Mucosa of gallbladder (tissue), 1 donor: ENCODE data around the gene RTN4RL2. TPM values are rescaled to one million over a fixed set of nuclear protein-coding genes. Genes with fewer than 3 reads are reported as not detected.

Experiments
- DNase-seq: peaks from one replicate; pipeline ENCODE4 v3.0.0-alpha.2; 2020; ENCODE audit warnings: low spot score
- total RNA-seq: library from RNA; stranded (reverse); gene quantifications from one replicate; pipeline ENCODE4 v1.2.1, GENCODE V29; 2021
- donor health status: DM: no; HTN: no; CAD: no.

RTN4RL2 gene
- 19.2 TPM for total RNA-seq

- peak; percentile 33 for DNase-seq
Observed at GRCh38 chr11:57460022-57460757, at the start of gene RTN4RL2. Gene RTN4RL2 (plus strand): TSS chr11:57460528. CDS start chr11:57460866, 338 bp downstream.

- DNase-seq = no peak
Observed at GRCh38 chr11:57413681-57414080, 46.6 kb upstream of the RTN4RL2 start.

GRCh38 chr11:57414612-57415212 lies 45.6 kb upstream of the RTN4RL2 start:
- no peak for DNase-seq

- DNase-seq = no peak
Observed at GRCh38 chr11:57416436-57416835, 43.9 kb upstream of the RTN4RL2 start.

GRCh38 chr11:57417056-57417455 lies 43.3 kb upstream of the RTN4RL2 start:
- DNase-seq = peak; percentile 34

- no peak for DNase-seq
Observed at GRCh38 chr11:57418131-57418530, 42.2 kb upstream of the RTN4RL2 start.

GRCh38 chr11:57419146-57419545 lies 41.2 kb upstream of the RTN4RL2 start:
- no peak for DNase-seq

GRCh38 chr11:57421066-57421465 lies 39.3 kb upstream of the RTN4RL2 start:
- DNase-seq = no peak

- DNase-seq = no peak
Observed at GRCh38 chr11:57421805-57422204, 38.5 kb upstream of the RTN4RL2 start.

- no peak for DNase-seq
Observed at GRCh38 chr11:57422669-57423068, 37.7 kb upstream of the RTN4RL2 start.

GRCh38 chr11:57424137-57424791 lies 36.1 kb upstream of the RTN4RL2 start:
- DNase-seq = no peak

- peak; percentile 63 for DNase-seq
Observed at GRCh38 chr11:57424792-57425564, 35.4 kb upstream of the RTN4RL2 start.

GRCh38 chr11:57425565-57426438 lies 34.5 kb upstream of the RTN4RL2 start:
- DNase-seq = peak; percentile 77

GRCh38 chr11:57426439-57426928 lies 33.8 kb upstream of the RTN4RL2 start:
- DNase-seq = peak; percentile 28

GRCh38 chr11:57426929-57427726 lies 33.2 kb upstream of the RTN4RL2 start, which contains the start of gene SLC43A3:
Gene SLC43A3 (minus strand): TSS chr11:57427121. CDS start chr11:57426172, 949 bp downstream.
- peak; percentile 73 for DNase-seq

GRCh38 chr11:57427727-57428082 lies 32.6 kb upstream of the RTN4RL2 start:
- DNase-seq = peak; percentile 71

- no peak for DNase-seq
Observed at GRCh38 chr11:57428643-57429042, 31.7 kb upstream of the RTN4RL2 start.

GRCh38 chr11:57429946-57430345 lies 30.4 kb upstream of the RTN4RL2 start:
- DNase-seq = no peak

- no peak for DNase-seq
Observed at GRCh38 chr11:57430952-57431351, 29.4 kb upstream of the RTN4RL2 start.

- DNase-seq = no peak
Observed at GRCh38 chr11:57432149-57432561, 28.2 kb upstream of the RTN4RL2 start.
